ENCODE measurements around the gene CFAP45. TPM values are rescaled to one million over a fixed set of nuclear protein-coding genes. Genes with fewer than 3 reads are reported as not detected.

Gene CFAP45
- total and polyA plus RNA-seq, 2 of the 8 experiments (the other 6 are each of a cell fraction or from before 2014, with no cell fraction given), result 0.05 TPM; not detected in 1

GRCh38 chr1:159841749-159842148 is 58.2 kb downstream of the CFAP45 start:
- no peaks in the 10 kb centered on the region for H3K79me2 ChIP-seq (ENCODE audit: control insufficient read depth in 1 of 2, insufficient read depth in 2 of 2, low read length in 2 of 2)
- H3K18ac ChIP-seq (ENCODE audit: extremely low read depth, low read length), result no peak overlapping the region
- no peak overlapping the region for H2BK20ac ChIP-seq (ENCODE audit: low read length)
- ChIA-PET CTCF (ENCODE audit: partially characterized antibody) (interaction anchor here (0.8 to 5.6 kb wide), 13 partner anchors 9 to 195 kb away, joined by 3 to 38 read pairs (median 9); no protein-coding TSS in a partner anchor), POLR2A (ENCODE audit: partially characterized antibody) (interaction anchor here (0.9 kb wide), 1 partner anchor 190 kb away, joined by 3 read pairs; the partner anchor contains the start of gene PIGM)
- H2BK12ac ChIP-seq (ENCODE audit: low read depth, low read length), result no peak overlapping the region
- no peak overlapping the region for H3K56ac ChIP-seq (replicated peaks; ENCODE audit: insufficient read length, low read depth, low read length)
- no peak overlapping the region for H3K9ac ChIP-seq (replicated peaks in 1 of 4; ENCODE audit: extremely low read depth in 1 of 4, low read depth in 3 of 4, low read length in 3 of 4)
- no peak overlapping the region for H3K14ac ChIP-seq (ENCODE audit: insufficient read length)
- DNase-seq (ENCODE audit: low read depth in 1 of 2, low spot score in 2 of 2) (no peak), FAIRE-seq (no peak)
- no peaks in the 10 kb centered on the region for H3K79me1 ChIP-seq (ENCODE audit: low read depth, low read length)
- no peak overlapping the region for H3K4ac ChIP-seq (replicated peaks; ENCODE audit: insufficient read length, low read depth, low read length)
- no peak overlapping the region for H3K23ac ChIP-seq (ENCODE audit: insufficient read length)
- no peaks in the 10 kb centered on the region for H3K23me2 ChIP-seq (ENCODE audit: low read depth, low read length)
- H2BK15ac ChIP-seq (ENCODE audit: low read length), result no peak overlapping the region
- no peaks in the 10 kb centered on the region for H3K9me3 ChIP-seq (ENCODE audit: insufficient read depth in 2 of 2, low read depth in 1 of 2, low read length in 1 of 2)
- H3K4me2 ChIP-seq (ENCODE audit: insufficient read depth in 1 of 2, low read depth in 2 of 2, low read length in 2 of 2), result no peak overlapping the region
- H4K5ac ChIP-seq (ENCODE audit: insufficient read length, low read depth, low read length), result no peak overlapping the region
- H2AFZ ChIP-seq (ENCODE audit: low read length), result no peak overlapping the region
- H3K27me3 ChIP-seq (replicated peaks in 1 of 4; ENCODE audit: control insufficient read depth in 3 of 4, extremely low read depth in 1 of 4, insufficient read depth in 3 of 4, low read length in 3 of 4), result 0 out of 7 replicates have a peak, but pooled peaks cover 0 to 2% (median 0%) of the 10 kb centered on the region in 4 experiments
- H3K4me3 ChIP-seq (ENCODE audit: extremely low read depth in 1 of 4, insufficient read depth in 2 of 4, low read depth in 3 of 4, low read length in 4 of 4), result no peak overlapping the region
- no peak overlapping the region for H2AK5ac ChIP-seq (ENCODE audit: low read depth, low read length)
- H2BK5ac ChIP-seq (ENCODE audit: low read depth, low read length), result no peak overlapping the region
- no peaks in the 10 kb centered on the region for H3K36me3 ChIP-seq (ENCODE audit: control insufficient read depth in 2 of 4, insufficient read depth in 4 of 4, low read length in 3 of 4)
- H4K8ac ChIP-seq (ENCODE audit: extremely low read depth, insufficient read depth, low read length), result no peak overlapping the region
- no peaks in the 10 kb centered on the region for H4K20me1 ChIP-seq (replicated peaks in 1 of 2; ENCODE audit: control insufficient read depth in 1 of 2, insufficient read depth in 2 of 2, low read length in 2 of 2)
- 83% methylated on average over 2 of the region's 2 CpGs; no CpG with 5 or more reads in 1 of the 2 experiments for WGBS, 2 experiments (ENCODE audit: extremely low coverage in 1 of 2, insufficient coverage in 1 of 2, insufficient read length in 1 of 2, insufficient replicate concordance in 2 of 2, low coverage in 1 of 2, low lambda C conversion rate in 2 of 2, missing lambda C conversion rate in 1 of 2)
- H3K27ac ChIP-seq (ENCODE audit: low read depth, low read length), result no peak overlapping the region
- H4K91ac ChIP-seq (replicated peaks; ENCODE audit: insufficient read length, low read length), result no peak overlapping the region
- H2BK120ac ChIP-seq (replicated peaks; ENCODE audit: low read depth, low read length), result no peak overlapping the region
- H3K4me1 ChIP-seq (replicated peaks in 1 of 4; ENCODE audit: control insufficient read depth in 3 of 4, insufficient read depth in 4 of 4, low read length in 3 of 4), result no peaks in the 10 kb centered on the region; a peak in 1 of 7 replicates
- TF ChIP-seq GABPA (IDR thresholded peaks at IDR 0.05; ENCODE audit: borderline replicate concordance, insufficient read depth, low read length), result no peak
- no peak for TF ChIP-seq POU5F1 (IDR thresholded peaks at IDR 0.05; ENCODE audit: low read depth, low read length)
- TF ChIP-seq CEBPB (IDR thresholded peaks at IDR 0.05; ENCODE audit: low read depth, low read length), result no peak
- TF ChIP-seq EP300 (IDR thresholded peaks at IDR 0.05; ENCODE audit: borderline replicate concordance in 1 of 2, low read depth in 2 of 2, low read length in 2 of 2), result no peak
- TF ChIP-seq CTCF (IDR thresholded peaks at IDR 0.05; ENCODE audit: control extremely low read depth in 1 of 3, insufficient read depth in 1 of 3, low read depth in 1 of 3, low read length in 3 of 3), result no peak
- no peak for TF ChIP-seq TAF1 (IDR thresholded peaks at IDR 0.05; ENCODE audit: low read depth, low read length)
- TF ChIP-seq RFX5 (IDR thresholded peaks at IDR 0.05; ENCODE audit: borderline replicate concordance, low read depth, low read length), result no peak
- TF ChIP-seq MAX (IDR thresholded peaks at IDR 0.05), result no peak
- no peak for TF ChIP-seq NRF1 (IDR thresholded peaks at IDR 0.05; ENCODE audit: low read depth, low read length)

Measured in H1 (cell line).